ENCODE results near the gene RAB8B. TPM values are rescaled to one million over a fixed set of nuclear protein-coding genes. Genes with fewer than 3 reads are reported as not detected.

Gene RAB8B
- total RNA-seq: 10 to 100 TPM in 1 of 2 donors, 1 to 10 TPM in 1; 7.4 to 18.0 TPM

DNA sequence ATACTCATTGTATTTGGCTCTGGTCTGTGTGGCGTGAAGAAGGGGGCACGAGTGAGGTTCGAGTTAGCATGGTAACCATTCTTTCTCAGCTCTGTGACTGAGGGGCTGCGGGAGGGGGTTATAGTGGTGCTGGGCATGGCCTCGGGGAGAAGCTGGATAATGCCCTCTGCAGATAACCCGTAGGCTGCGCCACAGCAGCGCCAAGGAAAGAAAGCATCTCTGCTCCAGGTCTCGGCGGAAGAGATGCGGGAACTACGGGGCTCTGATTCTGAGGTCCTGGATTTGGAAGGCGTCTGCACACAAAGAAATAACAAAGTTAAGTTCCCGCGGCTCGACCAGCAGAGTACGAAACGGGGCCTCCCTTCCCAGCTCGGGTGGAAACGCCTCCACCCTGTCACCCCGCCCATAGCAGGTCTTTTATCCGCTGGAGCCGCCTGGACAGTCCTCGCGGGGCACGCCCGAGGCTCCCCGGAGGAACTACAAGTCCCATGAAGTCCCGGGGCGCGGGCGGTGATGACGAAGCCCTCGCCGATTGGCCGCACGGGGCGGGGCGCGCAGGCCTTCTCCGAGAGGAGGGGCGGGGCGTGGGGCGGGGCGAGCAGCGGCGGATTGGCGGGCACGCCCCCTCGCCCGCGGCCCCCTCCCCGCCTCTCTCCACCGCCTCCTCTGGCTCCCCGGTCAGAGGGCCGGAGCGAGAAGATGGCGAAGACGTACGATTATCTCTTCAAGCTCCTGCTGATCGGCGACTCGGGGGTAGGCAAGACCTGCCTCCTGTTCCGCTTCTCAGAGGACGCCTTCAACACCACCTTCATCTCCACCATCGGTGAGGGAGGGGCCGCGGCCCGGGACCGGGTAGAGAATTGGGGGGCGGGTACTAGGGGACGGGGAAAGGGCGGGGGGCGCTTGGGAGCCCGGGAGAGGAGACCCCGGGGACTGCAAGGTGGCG is at the start of gene RAB8B:
Gene RAB8B, plus strand, starts transcription at position 681 of the 946 bp plus-strand sequence. Its CDS starts 19 bp downstream, at position 700.
- peak within 1 kb of the TSS; percentile 65 for H3K27ac ChIP-seq
- H3K9me3 ChIP-seq: no peaks in the 10 kb centered on the region
- H3K4me3 ChIP-seq: peak within 1 kb of the TSS; percentile 56
- peak within 1 kb of the TSS; percentile 76 to 92 for H3K9ac ChIP-seq (ENCODE audit: low read depth in 2 of 2, low read length in 2 of 2)
- intact Hi-C loops (cut with DNase I): no loop called here
- H3K4me1 ChIP-seq: no peaks in the 10 kb centered on the region
- no peaks in the 10 kb centered on the region for H3K36me3 ChIP-seq
- H3K27me3 ChIP-seq: no peaks in the 10 kb centered on the region
- peak; percentile 99 for DNase-seq
- no peak for TF ChIP-seq CTCF (IDR thresholded peaks at IDR 0.05)

GRCh38 chr15:63140936-63141335 is 48.5 kb upstream of the RAB8B start:
- Histone ChIP-seq H3K9ac (ENCODE audit: low read depth in 2 of 2, low read length in 2 of 2) (no peak overlapping the region), H3K4me3 (no peak overlapping the region), H3K27ac (no peak overlapping the region), H3K27me3 (no peaks in the 10 kb centered on the region), H3K9me3 (no peaks in the 10 kb centered on the region), H3K4me1 (no peaks in the 10 kb centered on the region), H3K36me3 (no peaks in the 10 kb centered on the region)
- TF ChIP-seq CTCF (IDR thresholded peaks at IDR 0.05): no peak
- intact Hi-C loops (cut with DNase I): no loop called here
- no peak for DNase-seq

GRCh38 chr15:63145426-63145825 is 44.0 kb upstream of the RAB8B start:
- no peaks in the 10 kb centered on the region for H3K9me3 ChIP-seq
- H3K27ac ChIP-seq: no peak overlapping the region
- no peak for TF ChIP-seq CTCF (IDR thresholded peaks at IDR 0.05)
- H3K4me1 ChIP-seq: no peaks in the 10 kb centered on the region
- no peak overlapping the region for H3K4me3 ChIP-seq
- intact Hi-C loops (cut with DNase I): no loop called here
- no peak for DNase-seq
- H3K36me3 ChIP-seq: no peaks in the 10 kb centered on the region
- H3K9ac ChIP-seq (ENCODE audit: low read depth in 2 of 2, low read length in 2 of 2): no peak overlapping the region
- H3K27me3 ChIP-seq: no peaks in the 10 kb centered on the region

- Histone ChIP-seq H3K27ac (no peak overlapping the region), H3K4me3 (no peak overlapping the region), H3K27me3 (no peaks in the 10 kb centered on the region), H3K9me3 (no peaks in the 10 kb centered on the region), H3K4me1 (no peaks in the 10 kb centered on the region), H3K36me3 (no peaks in the 10 kb centered on the region), H3K9ac (ENCODE audit: low read depth in 2 of 2, low read length in 2 of 2) (no peak overlapping the region)
- DNase-seq: no peak
- intact Hi-C loops (cut with DNase I): no loop called here
- TF ChIP-seq CTCF (IDR thresholded peaks at IDR 0.05): no peak
These were observed 42.7 kb upstream of the RAB8B start for GRCh38 chr15:63146684-63147083.

GRCh38 chr15:63151665-63152064 is 37.7 kb upstream of the RAB8B start:
- H3K27ac ChIP-seq: no peak overlapping the region
- TF ChIP-seq CTCF (IDR thresholded peaks at IDR 0.05): no peak
- H3K27me3 ChIP-seq: no peaks in the 10 kb centered on the region
- no peak overlapping the region for H3K4me3 ChIP-seq
- intact Hi-C loops (cut with DNase I): no loop called here
- no peaks in the 10 kb centered on the region for H3K36me3 ChIP-seq
- H3K4me1 ChIP-seq: no peaks in the 10 kb centered on the region
- no peak for DNase-seq
- H3K9me3 ChIP-seq: no peaks in the 10 kb centered on the region
- no peak overlapping the region for H3K9ac ChIP-seq (ENCODE audit: low read depth in 2 of 2, low read length in 2 of 2)
